Measurements from ENCODE around the gene CGA.
A peak's percentile ranks its signal among the peaks of the same experiment; 100 is the strongest.

The CGA gene

GRCh38 chr6:87066449-87067333, 28.2 kb downstream of the CGA start:
- no peaks in the 10 kb centered on the region for H3K9me3 ChIP-seq
- H3K4me1 ChIP-seq: no peaks in the 10 kb centered on the region
- no peaks in the 10 kb centered on the region for H4K20me1 ChIP-seq
- no peak overlapping the region for H3K27ac ChIP-seq
- no peak for TF ChIP-seq Cebpa-rat (IDR thresholded peaks at IDR 0.05)
- no peak overlapping the region for H3K4me3 ChIP-seq
- no peak overlapping the region for H3K9ac ChIP-seq
- no peaks in the 10 kb centered on the region for H3K27me3 ChIP-seq
- H3K4me2 ChIP-seq: no peak overlapping the region
- H3K36me3 ChIP-seq: no peaks in the 10 kb centered on the region

GRCh38 chr6:87065117-87065516, 29.8 kb downstream of the CGA start:
- no peaks in the 10 kb centered on the region for H3K27me3 ChIP-seq
- H3K4me3 ChIP-seq: no peak overlapping the region
- no peaks in the 10 kb centered on the region for H3K36me3 ChIP-seq
- TF ChIP-seq Cebpa-rat (IDR thresholded peaks at IDR 0.05): no peak
- no peak overlapping the region for H3K9ac ChIP-seq
- no peaks in the 10 kb centered on the region for H3K4me1 ChIP-seq
- no peak overlapping the region for H3K27ac ChIP-seq
- no peak overlapping the region for H3K4me2 ChIP-seq
- no peaks in the 10 kb centered on the region for H3K9me3 ChIP-seq
- no peaks in the 10 kb centered on the region for H4K20me1 ChIP-seq

- Histone ChIP-seq H3K36me3 (no peaks in the 10 kb centered on the region), H3K4me1 (peaks cover 9% of the 10 kb centered on the region), H4K20me1 (no peaks in the 10 kb centered on the region), H3K4me3 (no peak overlapping the region), H3K27me3 (no peaks in the 10 kb centered on the region), H3K4me2 (no peak overlapping the region), H3K27ac (no peak overlapping the region), H3K9ac (no peak overlapping the region), H3K9me3 (no peaks in the 10 kb centered on the region)
- no peak for TF ChIP-seq Cebpa-rat (IDR thresholded peaks at IDR 0.05)
Observed at GRCh38 chr6:87059943-87060342, 35.0 kb downstream of the CGA start.

- peaks cover 44% of the 10 kb centered on the region for H3K4me1 ChIP-seq
- no peaks in the 10 kb centered on the region for H3K36me3 ChIP-seq
- no peaks in the 10 kb centered on the region for H3K9me3 ChIP-seq
- peak overlapping the region; percentile 70 for H3K4me2 ChIP-seq
- H4K20me1 ChIP-seq: no peaks in the 10 kb centered on the region
- H3K4me3 ChIP-seq: peak overlapping the region; percentile 36; the same call in 1 of the 2 replicates
- TF ChIP-seq Cebpa-rat (IDR thresholded peaks at IDR 0.05): no peak
- peak overlapping the region; percentile 72 for H3K27ac ChIP-seq
- peak overlapping the region; percentile 65 for H3K9ac ChIP-seq
- H3K27me3 ChIP-seq: no peaks in the 10 kb centered on the region
Observed at GRCh38 chr6:87054143-87054833, 40.6 kb downstream of the CGA start.

- Histone ChIP-seq H3K27me3 (no peaks in the 10 kb centered on the region), H3K27ac (peak overlapping the region; percentile 72), H3K4me3 (no peak overlapping the region), H3K4me2 (peak overlapping the region; percentile 70), H3K9ac (no peak overlapping the region), H3K36me3 (no peaks in the 10 kb centered on the region), H4K20me1 (no peaks in the 10 kb centered on the region), H3K4me1 (peaks cover 44% of the 10 kb centered on the region), H3K9me3 (no peaks in the 10 kb centered on the region)
- TF ChIP-seq Cebpa-rat (IDR thresholded peaks at IDR 0.05): no peak
Observed at GRCh38 chr6:87053312-87053711, 41.6 kb downstream of the CGA start.

GRCh38 chr6:87049779-87050178, 45.1 kb downstream of the CGA start:
- no peaks in the 10 kb centered on the region for H3K36me3 ChIP-seq
- H3K4me3 ChIP-seq: no peak overlapping the region
- no peak overlapping the region for H3K9ac ChIP-seq
- peak overlapping the region; percentile 50 for H3K4me2 ChIP-seq
- no peak overlapping the region for H3K27ac ChIP-seq
- TF ChIP-seq Cebpa-rat (IDR thresholded peaks at IDR 0.05): no peak
- no peaks in the 10 kb centered on the region for H4K20me1 ChIP-seq
- peaks cover 33% of the 10 kb centered on the region for H3K4me1 ChIP-seq
- H3K9me3 ChIP-seq: no peaks in the 10 kb centered on the region
- H3K27me3 ChIP-seq: no peaks in the 10 kb centered on the region

GRCh38 chr6:87045521-87046075, 49.3 kb downstream of the CGA start:
- H3K27me3 ChIP-seq: no peaks in the 10 kb centered on the region
- no peak overlapping the region for H3K4me2 ChIP-seq
- peaks cover 11% of the 10 kb centered on the region; the same call in 1 of the 2 replicates for H3K4me1 ChIP-seq

GRCh38 chr6:87040729-87041128, 54.2 kb downstream of the CGA start:
- no peaks in the 10 kb centered on the region for H3K4me1 ChIP-seq
- no peak overlapping the region for H3K4me2 ChIP-seq
- H3K9me3 ChIP-seq: peaks cover 10% of the 10 kb centered on the region; the same call in 1 of the 2 replicates
- no peak for TF ChIP-seq Cebpa-rat (IDR thresholded peaks at IDR 0.05)
- H3K27me3 ChIP-seq: no peaks in the 10 kb centered on the region
- H3K36me3 ChIP-seq: no peaks in the 10 kb centered on the region
- H3K27ac ChIP-seq: no peak overlapping the region
- H3K4me3 ChIP-seq: no peak overlapping the region
- no peak overlapping the region for H3K9ac ChIP-seq
- no peaks in the 10 kb centered on the region for H4K20me1 ChIP-seq

More at GRCh38 chr6:87045521-87046075, 49.3 kb downstream of the CGA start:
- H4K20me1 ChIP-seq: no peaks in the 10 kb centered on the region
- no peak overlapping the region for H3K27ac ChIP-seq
- peaks cover 10% of the 10 kb centered on the region; the same call in 1 of the 2 replicates for H3K9me3 ChIP-seq
- H3K36me3 ChIP-seq: no peaks in the 10 kb centered on the region
- TF ChIP-seq Cebpa-rat (IDR thresholded peaks at IDR 0.05): no peak
- H3K4me3 ChIP-seq: no peak overlapping the region
- no peak overlapping the region for H3K9ac ChIP-seq
